ENCODE data around the gene ANKRD49. TPM values are rescaled to one million over a fixed set of nuclear protein-coding genes. Genes with fewer than 3 reads are reported as not detected.

Gene ANKRD49
- polyA plus RNA-seq, 2 of the 4 experiments (the other 2 are of a cell fraction) = 9.7 to 20.3 TPM

- no peak overlapping the region for H3K4me3 ChIP-seq
- H3K27ac ChIP-seq = peak overlapping the region; percentile 45 to 72; a peak in 3 of 6 replicates
- 2% methylated on average over 2 of the region's 2 CpGs for WGBS (ENCODE audit: missing lambda C conversion rate)
- peaks cover 21% of the 10 kb centered on the region for H3K4me1 ChIP-seq
- DNase-seq (ENCODE audit: low read depth in 1 of 2, low spot score in 1 of 2) = peak; percentile 13 to 80
- H3K9me3 ChIP-seq = no peaks in the 10 kb centered on the region
- ChIA-PET CTCF (interaction anchor here (0.7 to 0.9 kb wide), 2 partner anchors 32 to 266 kb away, joined by 3 read pairs; no protein-coding TSS in a partner anchor), POLR2A (no interaction called here)
- ATAC-seq = peak; percentile 98 to 100
- peak overlapping the region; percentile 74 for H3K4me2 ChIP-seq
- peak; percentile 92 for FAIRE-seq
- TF ChIP-seq KDM1A (IDR thresholded peaks at IDR 0.05; ENCODE audit: low read depth) = no peak
- TF ChIP-seq JUN (IDR thresholded peaks at IDR 0.05) = peak; percentile 34 to 78; a peak in 1 of 5 replicates
- no peak for TF ChIP-seq POLR2AphosphoS2 (conservative IDR thresholded peaks at IDR 0.05; ENCODE audit: low read length)
- TF ChIP-seq SMC3 (IDR thresholded peaks at IDR 0.05) = no peak
- no peak for TF ChIP-seq HEYL (CRISPR knock-in tag; IDR thresholded peaks at IDR 0.05)
- peak; percentile 69; the same call in 1 of the 2 replicates for TF ChIP-seq GATA3 (IDR thresholded peaks at IDR 0.05; ENCODE audit: borderline replicate concordance)
- TF ChIP-seq MAFK (IDR thresholded peaks at IDR 0.05; ENCODE audit: partially characterized antibody) = peak; percentile 40
- TF ChIP-seq BCL3 (IDR thresholded peaks at IDR 0.05) = peak; percentile 62; the same call in 1 of the 3 replicates
- no peak for TF ChIP-seq HOXB13 (CRISPR knock-in tag; IDR thresholded peaks at IDR 0.05; ENCODE audit: low read depth)
- TF ChIP-seq HMGXB4 (CRISPR knock-in tag; IDR thresholded peaks at IDR 0.05; ENCODE audit: borderline replicate concordance) = no peak
- no peak for TF ChIP-seq ATOH8 (CRISPR knock-in tag; IDR thresholded peaks at IDR 0.05; ENCODE audit: low read depth)
- TF ChIP-seq FOSL2 (IDR thresholded peaks at IDR 0.05) = peak; percentile 81
- peak; percentile 97 for TF ChIP-seq FOSL2 (CRISPR knock-in tag; IDR thresholded peaks at IDR 0.05)
- TF ChIP-seq PHF8 (IDR thresholded peaks at IDR 0.05; ENCODE audit: borderline replicate concordance, low read depth) = no peak
- no peak for TF ChIP-seq ELK1 (IDR thresholded peaks at IDR 0.05; ENCODE audit: low read depth, low read length)
- peak; percentile 80; the same call in 1 of the 2 replicates for TF ChIP-seq HES2 (IDR thresholded peaks at IDR 0.05)
- TF ChIP-seq REST (IDR thresholded peaks at IDR 0.05) = no peak
- TF ChIP-seq ZNF302 (CRISPR knock-in tag; IDR thresholded peaks at IDR 0.05) = no peak
- no peak for TF ChIP-seq BHLHE40 (IDR thresholded peaks at IDR 0.05; ENCODE audit: low read depth, low read length)
- no peak for TF ChIP-seq PBX3 (IDR thresholded peaks at IDR 0.05)
- TF ChIP-seq ZC3H11A (IDR thresholded peaks at IDR 0.05) = no peak
- TF ChIP-seq FOXS1 (CRISPR knock-in tag; IDR thresholded peaks at IDR 0.05) = no peak
- TF ChIP-seq MAZ (IDR thresholded peaks at IDR 0.05; ENCODE audit: borderline replicate concordance, low read depth, low read length) = no peak
- TF ChIP-seq MAX (IDR thresholded peaks at IDR 0.05) = peak; percentile 44; the same call in 1 of the 2 replicates
- TF ChIP-seq HDAC2 (IDR thresholded peaks at IDR 0.05) = no peak
- TF ChIP-seq JUNB (IDR thresholded peaks at IDR 0.05) = peak; percentile 83
- TF ChIP-seq CBX2 (IDR thresholded peaks at IDR 0.05; ENCODE audit: borderline replicate concordance, low read depth) = no peak
- no peak for TF ChIP-seq CHD4 (IDR thresholded peaks at IDR 0.05; ENCODE audit: borderline replicate concordance)
- no peak for TF ChIP-seq CBX8 (IDR thresholded peaks at IDR 0.05)
- TF ChIP-seq CEBPB (IDR thresholded peaks at IDR 0.05) = peak; percentile 93 to 95
- no peak for TF ChIP-seq NFE2L2 (conservative IDR thresholded peaks at IDR 0.05; ENCODE audit: low read length)
- TF ChIP-seq E2F6 (IDR thresholded peaks at IDR 0.05; ENCODE audit: borderline replicate concordance, low read depth) = no peak
Measured at GRCh38 chr11:94449437-94449836, 44.3 kb upstream of the ANKRD49 start.
